Fibroblast of mammary gland (primary cell): Measurements from ENCODE around the gene C3orf18.

Experiments used
- DNase-seq: peaks from one replicate; pipeline ENCODE4 v3.0.0-alpha.2; 2010; ENCODE audit warnings: low read depth
- H3K4me3 ChIP-seq: 2 replicates; pipeline ENCODE4 v1.5.1; 2011; ENCODE audit warnings: low read depth, mild to moderate bottlenecking, low read length, moderate library complexity; ENCODE audit not compliant: control insufficient read depth
- CTCF ChIP-seq: conservative IDR thresholded peaks from 2 replicates; pipeline ENCODE4 v1.5.1; 2011; ENCODE audit warnings: low read depth, low read length, inconsistent platforms; ENCODE audit not compliant: control insufficient read depth, insufficient read depth

The C3orf18 gene

GRCh38 chr3:50611464-50612233, 44.1 kb upstream of the C3orf18 start, which contains the start of gene CISH:
CISH (minus strand) TSS chr3:50611774; CDS start chr3:50611650, 124 bp downstream.
- peak within 1 kb of the TSS; percentile 50 for H3K4me3 ChIP-seq
- peak; percentile 29 for TF ChIP-seq CTCF
- DNase-seq: peak; percentile 90

GRCh38 chr3:50610992-50611463, 43.5 kb upstream of the C3orf18 start:
- no peak for DNase-seq

DNA sequence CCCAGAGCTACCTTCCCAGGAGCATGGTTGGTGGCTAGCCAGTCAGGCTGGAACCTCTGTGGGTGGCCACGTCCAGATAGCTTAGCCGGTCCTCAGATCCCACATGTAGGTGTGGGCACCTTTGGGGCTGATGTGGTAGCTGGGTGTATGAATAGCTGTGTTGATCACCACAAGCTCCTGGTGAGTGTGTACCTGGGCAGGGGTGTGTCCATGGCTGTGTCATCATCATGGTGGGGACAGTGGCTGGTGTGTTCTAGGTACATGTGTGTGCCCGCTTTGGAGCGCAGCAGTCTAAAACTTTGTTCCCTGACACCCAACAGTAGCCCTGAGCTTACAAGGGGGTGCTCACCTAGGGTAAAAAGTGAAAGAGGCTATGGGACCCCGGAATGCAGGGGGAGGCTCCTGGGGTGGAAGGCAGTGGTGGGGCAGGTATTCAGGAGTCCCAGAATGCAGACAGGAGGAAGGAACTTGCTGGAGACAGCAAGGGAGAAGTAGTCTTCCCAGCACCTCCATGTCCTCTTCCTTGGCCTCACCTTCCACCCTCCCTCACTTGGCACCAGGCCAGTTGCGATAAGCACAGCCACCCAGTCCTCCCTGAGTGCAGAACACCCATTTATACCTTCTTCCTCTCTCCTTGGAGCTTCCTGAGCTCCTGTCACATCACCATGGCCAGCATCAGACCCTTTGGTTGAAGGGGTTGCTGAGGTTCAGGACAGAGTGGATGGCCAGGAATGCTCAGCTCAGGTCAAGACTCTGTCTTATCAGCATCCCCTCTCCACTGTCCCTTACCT, 42.8 kb upstream of the C3orf18 start:
- DNase-seq: no peak
- no peak for TF ChIP-seq CTCF

More at GRCh38 chr3:50610992-50611463, 43.5 kb upstream of the C3orf18 start:
- peak overlapping the region; percentile 50 for H3K4me3 ChIP-seq
- no peak for TF ChIP-seq CTCF

DNA sequence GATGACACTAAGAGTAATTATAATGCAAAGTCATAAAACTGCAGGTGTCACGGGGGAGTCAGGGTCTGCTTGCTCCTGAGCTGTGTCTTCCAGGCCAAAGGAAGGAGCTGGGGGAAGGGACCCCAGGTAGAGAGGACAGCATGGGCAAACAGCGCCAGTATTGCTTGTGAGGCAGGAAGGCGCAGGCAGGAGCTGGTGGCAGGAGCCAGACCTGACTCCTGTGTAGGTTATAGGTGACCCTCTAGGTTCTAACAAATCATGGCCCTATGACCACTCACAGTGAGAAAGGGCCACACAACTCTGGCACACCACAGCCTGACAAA, 42.2 kb upstream of the C3orf18 start:
- no peak for TF ChIP-seq CTCF
- H3K4me3 ChIP-seq: no peak overlapping the region
- no peak for DNase-seq

More for the DNA sequence above, 42.8 kb upstream of the C3orf18 start:
- H3K4me3 ChIP-seq: peak overlapping the region; percentile 50

- H3K4me3 ChIP-seq: no peak overlapping the region
- no peak for DNase-seq
- no peak for TF ChIP-seq CTCF
These were observed 41.7 kb upstream of the C3orf18 start for GRCh38 chr3:50609071-50609762.

DNA sequence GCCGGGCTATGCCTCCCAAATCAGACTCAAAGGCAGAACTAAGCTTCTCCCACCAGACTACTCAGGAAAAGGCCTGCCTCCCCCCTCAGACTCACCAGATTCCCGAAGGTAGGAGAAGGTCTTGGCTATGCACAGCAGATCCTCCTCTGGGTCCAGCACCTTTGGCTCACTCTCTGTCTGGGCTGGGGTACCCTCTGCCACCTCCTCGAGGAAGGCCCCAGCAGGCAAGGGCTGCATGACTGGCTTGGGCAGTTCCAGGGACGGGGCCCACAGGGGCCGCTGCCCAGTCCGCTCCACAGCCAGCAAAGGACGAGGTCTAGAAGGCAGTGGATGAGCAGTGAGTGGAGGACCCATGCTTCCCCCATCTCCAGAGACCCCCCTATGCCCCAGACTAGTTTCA, 40.7 kb upstream of the C3orf18 start:
- DNase-seq: no peak
- no peak overlapping the region for H3K4me3 ChIP-seq
- TF ChIP-seq CTCF: no peak
